ENCODE measurements around the gene TIPARP. TPM values are rescaled to one million over a fixed set of nuclear protein-coding genes. Genes with fewer than 3 reads are reported as not detected.

Gene TIPARP
- total RNA-seq, 1 donor from 2014 or later: 30.2 TPM

GRCh38 chr3:156675830-156676767 lies 1.7 kb downstream of the TIPARP start:
- DNase-seq (ENCODE audit: low spot score): peak; percentile 76

DNA sequence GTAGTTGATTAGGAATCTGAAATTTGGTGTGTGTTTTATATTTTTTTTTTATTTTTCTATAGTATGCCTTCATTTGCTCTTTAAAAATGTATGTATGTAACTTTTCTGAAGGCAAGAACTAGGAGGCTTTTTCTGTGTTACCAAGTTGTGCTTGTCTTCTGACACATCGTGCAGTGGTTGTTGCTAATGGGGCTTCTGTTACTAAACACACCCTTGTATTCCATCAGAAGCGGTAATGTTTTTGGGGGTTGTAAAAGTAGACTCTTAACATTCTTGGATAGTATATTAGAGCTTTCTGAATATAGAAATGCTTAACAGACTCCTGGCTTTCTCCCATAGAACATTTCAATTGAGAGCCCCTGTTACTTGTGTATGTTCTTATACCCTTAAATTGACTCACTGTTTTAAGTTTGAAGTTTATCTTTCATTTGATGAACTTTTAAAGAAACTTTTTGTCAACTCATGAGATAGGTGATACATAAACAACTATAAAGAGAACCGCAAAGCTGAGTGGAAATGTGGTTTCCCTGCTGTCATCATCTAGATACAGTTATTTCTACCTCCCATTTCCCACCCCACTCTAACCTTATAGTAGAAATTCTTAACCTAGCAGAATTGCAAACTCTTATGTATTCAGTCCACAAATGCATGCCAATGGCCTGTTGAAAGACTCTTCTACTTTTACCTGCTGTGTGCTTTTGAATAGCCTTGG lies 2.5 kb downstream of the TIPARP start:
- DNase-seq (ENCODE audit: low spot score): no peak

GRCh38 chr3:156677536-156677935 lies 3.1 kb downstream of the TIPARP start:
- DNase-seq (ENCODE audit: low spot score): no peak

- no peak for DNase-seq (ENCODE audit: low spot score)
Measured at GRCh38 chr3:156678197-156678596, 3.8 kb downstream of the TIPARP start.

DNA sequence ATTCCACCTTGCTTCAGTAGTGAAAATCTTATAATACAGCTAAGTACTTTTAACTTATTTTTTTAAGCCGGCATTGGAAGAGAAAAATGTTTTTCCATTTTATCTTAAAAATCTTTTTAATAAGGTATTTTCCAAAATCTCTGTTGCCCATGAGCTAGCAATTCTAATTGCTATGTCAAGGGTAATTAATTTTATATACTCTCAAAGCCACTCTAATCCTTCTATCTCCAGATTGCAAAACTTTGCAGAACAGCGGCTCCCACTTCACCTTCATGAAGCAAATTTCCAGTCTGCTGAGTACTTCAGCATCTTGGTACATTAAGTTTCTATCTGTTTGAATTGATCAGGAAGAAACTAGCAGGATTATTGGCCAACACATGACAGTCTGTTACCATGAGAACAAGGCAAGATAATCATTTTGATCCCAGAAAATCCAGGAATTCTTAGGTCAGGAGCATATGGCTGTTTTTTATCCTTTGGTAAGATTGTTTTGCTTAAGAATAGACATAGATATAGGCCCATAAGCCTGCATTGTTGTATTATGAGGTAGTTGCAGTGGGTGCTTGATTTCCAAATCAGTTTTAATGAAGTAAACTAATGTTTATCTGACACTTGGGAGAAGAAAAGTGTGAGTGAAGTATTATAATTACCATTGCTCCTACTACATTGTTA lies 6.0 kb downstream of the TIPARP start:
- no peak for DNase-seq (ENCODE audit: low spot score)

DNA sequence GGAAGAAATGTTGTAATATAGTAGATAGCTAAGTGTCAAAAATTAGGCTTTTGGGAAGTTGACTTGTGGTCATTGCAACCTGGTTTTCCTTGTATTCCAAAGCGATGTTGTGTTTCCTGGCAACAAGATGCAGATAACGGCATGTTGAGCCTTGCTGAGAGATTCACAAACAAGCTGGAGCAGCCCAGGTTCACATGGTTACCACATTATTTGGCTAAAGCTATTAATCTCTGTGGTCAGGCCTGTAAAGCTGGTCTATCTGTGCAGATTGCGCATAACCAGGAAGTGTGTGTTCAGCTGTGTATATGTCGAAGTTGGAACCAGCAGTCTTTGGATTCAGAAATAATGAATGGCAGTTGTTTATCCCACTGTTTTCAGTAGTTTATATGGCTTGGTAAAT lies 6.6 kb downstream of the TIPARP start:
- peak; percentile 84 for DNase-seq (ENCODE audit: low spot score)

GRCh38 chr3:156682501-156682900 lies 8.1 kb downstream of the TIPARP start:
- no peak for DNase-seq (ENCODE audit: low spot score)

DNA sequence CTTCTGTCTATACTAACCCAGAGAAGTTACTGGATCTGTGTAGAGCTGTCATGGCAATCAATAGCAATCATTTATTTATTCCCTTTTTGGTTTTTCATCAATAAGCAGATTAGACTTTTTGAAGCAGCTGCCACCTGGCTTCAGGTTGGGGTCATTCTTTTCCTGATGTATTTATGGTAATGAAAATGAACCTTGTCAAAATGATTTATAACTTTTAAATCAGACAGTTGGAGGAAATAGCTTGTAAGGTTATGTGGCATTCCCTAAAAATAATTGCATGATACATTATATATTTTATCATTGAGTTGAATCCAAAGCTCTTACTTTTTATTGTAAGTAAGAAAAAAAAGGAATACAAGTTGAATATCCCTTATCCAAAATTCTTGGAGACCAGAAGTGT lies 8.6 kb downstream of the TIPARP start:
- DNase-seq (ENCODE audit: low spot score): no peak

- no peak for DNase-seq (ENCODE audit: low spot score)
Measured at GRCh38 chr3:156685198-156685597, 10.8 kb downstream of the TIPARP start.

DNA sequence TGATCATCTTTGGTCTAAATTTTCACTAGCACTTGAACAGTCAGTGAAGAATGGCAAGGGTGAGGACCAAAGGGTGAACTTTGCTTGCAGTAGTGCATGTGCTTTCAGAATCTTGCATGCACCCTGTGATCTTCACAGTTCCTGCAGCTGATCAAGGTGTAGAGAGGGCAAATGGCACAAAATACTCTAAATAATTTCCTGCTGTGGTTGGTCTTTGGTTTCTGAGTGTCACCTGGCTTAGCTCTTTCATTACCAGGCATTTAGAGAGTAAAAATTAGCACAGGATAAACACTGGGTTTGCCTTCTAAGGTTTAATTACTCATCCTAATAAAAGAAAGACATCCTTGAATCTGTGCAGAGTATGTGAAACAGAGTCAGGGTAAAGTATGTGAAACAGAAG lies 11.4 kb downstream of the TIPARP start:
- DNase-seq (ENCODE audit: low spot score): no peak

DNA sequence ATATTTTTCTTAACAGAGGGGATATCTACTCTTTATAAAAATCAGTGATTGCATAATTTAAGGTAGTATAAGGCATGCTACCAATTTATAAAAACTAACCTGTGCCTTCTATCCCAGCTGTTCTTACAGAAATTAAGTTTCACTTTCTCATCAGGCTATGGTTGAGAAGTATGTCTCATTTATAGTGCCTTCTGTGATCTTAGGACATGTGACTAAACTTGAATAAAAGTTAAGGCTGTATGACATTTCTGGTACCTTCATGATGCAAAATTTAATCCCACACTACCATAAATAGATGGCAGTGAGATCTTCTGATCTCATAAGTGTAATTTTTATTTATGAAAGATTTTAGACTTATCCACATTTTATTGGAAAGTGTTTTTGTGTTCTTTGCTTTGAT lies 12.6 kb downstream of the TIPARP start:
- no peak for DNase-seq (ENCODE audit: low spot score)

GRCh38 chr3:156688632-156689452 lies 14.5 kb downstream of the TIPARP start:
- DNase-seq (ENCODE audit: low spot score): no peak

GRCh38 chr3:156689608-156690007 lies 15.2 kb downstream of the TIPARP start:
- DNase-seq (ENCODE audit: low spot score): no peak

DNA sequence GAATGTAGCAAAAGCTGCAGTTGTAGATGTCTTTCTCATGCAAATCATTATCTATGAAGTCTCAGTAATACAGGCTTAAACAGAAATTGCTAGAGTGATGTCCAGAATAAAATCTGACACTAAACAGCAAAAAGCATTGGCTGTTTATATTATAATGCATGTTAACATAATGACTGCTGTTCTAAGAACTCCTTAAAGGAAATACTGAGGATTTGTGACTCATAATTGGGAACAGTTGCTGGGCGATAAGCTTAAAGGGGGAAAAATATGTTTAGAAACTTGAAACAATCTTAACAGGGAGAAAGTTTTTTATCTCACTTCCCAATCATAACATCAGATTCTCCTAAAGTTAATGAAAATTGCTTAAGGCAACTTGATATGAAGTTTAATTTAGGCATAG lies 17.5 kb downstream of the TIPARP start:
- no peak for DNase-seq (ENCODE audit: low spot score)

DNA sequence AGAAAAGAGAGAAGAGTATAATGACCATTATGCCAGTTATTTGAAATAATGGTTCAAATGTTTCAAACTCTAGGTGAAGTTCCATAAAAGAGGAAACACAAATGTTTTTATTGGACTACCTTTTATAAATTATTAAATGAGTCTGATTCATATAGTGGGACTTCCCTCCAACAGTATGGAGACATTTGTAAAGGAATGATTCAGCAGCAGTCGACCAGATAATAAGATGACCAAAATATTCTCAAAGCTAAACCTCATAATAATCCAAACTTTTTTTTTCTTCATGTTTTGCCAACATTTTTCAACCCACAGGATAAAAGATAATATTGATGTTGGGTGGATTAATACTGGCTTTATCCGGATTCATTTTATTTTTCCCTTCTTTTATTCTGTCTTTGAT lies 18.8 kb downstream of the TIPARP start:
- no peak for DNase-seq (ENCODE audit: low spot score)

DNA sequence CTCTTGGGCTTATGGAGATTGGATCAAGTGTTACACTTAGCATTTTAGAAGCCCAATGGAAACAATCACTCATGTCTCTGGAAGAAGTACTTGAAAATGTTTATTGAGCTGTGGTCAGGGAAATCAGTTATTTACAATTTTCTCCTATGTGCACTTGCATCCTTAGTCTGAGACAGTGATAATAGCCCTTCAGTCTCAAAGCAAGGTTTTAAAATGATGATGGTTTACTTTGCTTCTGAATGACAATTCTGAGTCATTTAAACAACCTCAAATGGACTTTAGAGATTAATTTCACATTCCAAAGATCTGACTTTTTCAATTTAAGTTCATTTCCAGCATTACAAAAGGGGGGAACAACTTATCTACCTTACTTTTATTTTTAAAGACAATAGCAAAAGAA lies 20.1 kb downstream of the TIPARP start:
- no peak for DNase-seq (ENCODE audit: low spot score)

- DNase-seq (ENCODE audit: low spot score): no peak
Measured at GRCh38 chr3:156702367-156702766, 28.0 kb downstream of the TIPARP start.

DNA sequence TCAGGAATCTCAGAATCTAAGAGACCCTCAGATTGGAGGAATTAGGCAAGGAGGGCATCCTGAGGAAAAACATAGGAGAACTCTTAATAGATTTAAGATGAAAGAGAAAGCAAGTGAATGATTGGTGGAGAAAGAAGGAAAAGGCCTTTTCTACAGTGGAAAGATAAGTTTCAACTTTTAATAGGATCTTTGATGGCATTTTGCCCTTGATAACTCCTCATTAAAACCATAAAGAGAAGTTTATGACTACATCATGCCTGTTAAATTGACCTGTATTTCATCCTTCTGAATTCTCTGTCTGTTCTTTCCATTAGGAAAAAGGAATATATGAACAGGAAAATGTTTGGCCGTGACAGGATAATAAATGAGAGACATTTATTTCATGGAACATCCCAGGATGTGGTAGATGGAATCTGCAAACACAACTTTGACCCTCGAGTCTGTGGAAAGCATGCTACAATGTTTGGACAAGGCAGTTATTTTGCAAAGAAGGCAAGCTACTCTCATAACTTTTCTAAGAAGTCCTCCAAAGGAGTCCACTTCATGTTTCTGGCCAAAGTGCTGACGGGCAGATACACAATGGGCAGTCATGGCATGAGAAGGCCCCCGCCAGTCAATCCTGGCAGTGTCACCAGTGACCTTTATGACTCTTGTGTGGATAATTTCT lies 30.1 kb downstream of the TIPARP start:
- DNase-seq (ENCODE audit: low spot score): no peak

DNA sequence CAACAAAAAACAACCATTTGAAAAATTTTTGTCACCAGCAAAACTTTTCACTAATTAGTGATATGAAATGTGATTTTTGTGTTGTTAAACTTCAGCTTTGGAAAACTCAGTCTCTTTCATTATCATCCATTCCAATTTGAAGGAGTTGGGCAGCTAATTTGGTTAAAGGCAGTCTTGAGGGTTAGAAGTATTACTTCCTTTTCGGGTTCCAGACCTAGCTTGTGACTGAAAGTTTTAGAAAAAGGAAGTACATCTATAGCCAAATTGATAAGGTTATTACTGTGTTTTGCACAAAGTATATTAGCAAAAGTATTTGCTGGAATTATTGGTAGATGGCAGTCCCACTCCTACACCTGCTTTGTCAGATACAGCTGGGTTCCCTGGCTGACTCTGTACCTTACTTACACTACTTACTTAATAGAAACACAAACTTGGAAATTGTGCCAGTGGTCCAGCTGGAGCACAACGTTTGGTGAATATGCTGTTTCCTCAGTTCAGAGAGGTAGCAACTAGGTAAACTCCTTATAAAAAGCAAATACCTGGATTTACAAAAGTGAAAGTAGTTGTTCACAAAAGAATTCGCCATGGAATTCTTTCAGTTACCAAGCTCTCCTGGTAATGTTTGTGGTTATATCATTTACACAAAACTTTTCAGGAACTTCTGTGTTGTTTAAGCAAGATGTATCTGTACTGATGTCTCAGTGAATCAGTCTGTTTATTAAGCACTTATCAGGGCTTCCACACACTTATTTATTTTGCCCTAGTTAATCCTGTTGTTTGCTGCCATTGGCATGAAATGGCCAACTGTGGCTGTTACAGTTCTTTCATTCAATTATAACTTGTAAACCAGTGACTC lies 31.6 kb downstream of the TIPARP start:
- DNase-seq (ENCODE audit: low spot score): no peak

- DNase-seq (ENCODE audit: low spot score): no peak
Measured at GRCh38 chr3:156707588-156707987, 33.2 kb downstream of the TIPARP start.

Measured in ureter (tissue), 1 donor.